Measurements from ENCODE around the gene CLDN10.
A peak's percentile ranks its signal among the peaks of the same experiment; 100 is the strongest.
"Not testable (repeated sequence)": the region's sequence is repeated elsewhere in the genome, so short reads cannot be mapped to it uniquely, and the experiment has no call there.

The CLDN10 gene, protein sequence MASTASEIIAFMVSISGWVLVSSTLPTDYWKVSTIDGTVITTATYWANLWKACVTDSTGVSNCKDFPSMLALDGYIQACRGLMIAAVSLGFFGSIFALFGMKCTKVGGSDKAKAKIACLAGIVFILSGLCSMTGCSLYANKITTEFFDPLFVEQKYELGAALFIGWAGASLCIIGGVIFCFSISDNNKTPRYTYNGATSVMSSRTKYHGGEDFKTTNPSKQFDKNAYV

DNA sequence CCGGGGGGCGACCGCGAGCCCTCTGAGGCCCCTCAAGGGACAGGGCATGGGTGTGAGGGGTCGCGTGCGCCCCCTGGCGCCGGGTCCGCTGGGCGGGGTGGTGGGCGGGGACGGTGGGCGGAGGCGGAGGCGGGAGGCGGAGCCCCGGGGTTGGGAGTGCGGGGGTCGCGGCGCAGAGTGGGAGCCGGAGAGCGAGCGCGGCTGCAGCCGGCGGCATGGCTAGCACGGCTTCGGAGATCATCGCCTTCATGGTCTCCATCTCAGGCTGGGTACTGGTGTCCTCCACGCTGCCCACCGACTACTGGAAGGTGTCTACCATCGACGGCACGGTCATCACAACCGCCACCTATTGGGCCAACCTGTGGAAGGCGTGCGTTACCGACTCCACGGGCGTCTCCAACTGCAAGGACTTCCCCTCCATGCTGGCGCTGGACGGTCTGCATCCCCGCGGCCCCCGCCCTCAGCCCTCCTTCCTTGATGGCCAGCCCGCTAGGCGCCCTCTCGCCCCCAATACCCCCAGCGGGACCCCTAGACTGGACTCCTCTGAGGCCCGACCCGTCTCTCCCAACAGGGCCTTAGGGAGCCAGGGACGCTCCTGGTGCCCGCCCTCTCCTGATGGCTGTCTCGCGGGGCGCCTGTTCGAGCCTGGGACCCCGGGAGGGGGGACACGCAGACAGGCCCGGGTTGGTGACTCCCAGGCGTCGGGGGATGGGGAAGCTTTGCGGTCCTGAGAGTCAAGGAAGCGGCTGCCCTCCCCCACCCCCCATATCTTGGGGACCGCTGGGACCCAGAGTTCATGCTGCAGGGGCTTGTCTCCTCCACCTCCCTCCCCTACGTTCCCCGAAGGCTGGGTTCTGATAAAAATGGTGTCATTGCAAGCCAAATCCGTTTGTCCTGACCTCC is at the start of gene CLDN10:
Gene CLDN10, plus strand, starts transcription at position 182 of the 903 bp plus-strand sequence. Its CDS starts 34 bp downstream, at position 216.
- DNase-seq, result no peak

DNA sequence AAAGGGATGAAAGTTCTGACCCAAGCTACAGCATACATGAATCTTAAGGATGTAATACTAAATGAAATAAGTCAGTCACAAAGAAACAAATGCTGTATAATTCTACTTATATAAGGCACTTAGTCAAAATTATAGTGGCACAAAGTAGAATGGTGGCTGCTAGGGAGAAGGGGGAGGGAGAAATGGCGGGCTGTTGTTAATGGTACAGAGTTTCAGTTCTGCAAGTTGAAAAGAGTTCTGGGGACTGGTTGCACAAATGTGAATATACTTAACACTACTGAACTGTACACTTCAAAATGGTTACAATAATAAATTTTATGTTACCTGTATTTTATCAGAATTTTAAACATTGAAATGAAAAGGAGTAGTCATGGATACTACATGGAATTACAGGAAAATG is 48.9 kb upstream of the CLDN10 start:
- no peak for DNase-seq

DNA sequence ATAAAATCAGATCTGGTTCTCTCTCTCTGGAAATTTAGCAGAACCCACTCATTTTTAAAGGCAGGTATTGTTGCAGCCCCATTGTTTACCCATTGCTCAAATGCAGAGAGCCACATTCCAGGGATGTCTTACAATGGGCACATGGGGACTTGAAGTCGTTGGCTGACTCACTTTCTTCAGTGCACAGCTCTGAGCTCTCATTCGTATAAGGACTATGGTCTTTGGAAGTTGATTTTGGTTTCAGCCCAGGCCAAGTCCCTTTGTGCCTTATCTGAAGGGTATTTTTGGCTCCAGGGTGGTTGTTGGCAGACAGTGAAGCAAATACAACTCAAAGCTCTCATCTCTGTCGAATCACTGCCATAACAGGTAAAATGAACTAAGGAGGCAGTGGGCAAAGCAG is 47.3 kb upstream of the CLDN10 start:
- no peak for DNase-seq

DNA sequence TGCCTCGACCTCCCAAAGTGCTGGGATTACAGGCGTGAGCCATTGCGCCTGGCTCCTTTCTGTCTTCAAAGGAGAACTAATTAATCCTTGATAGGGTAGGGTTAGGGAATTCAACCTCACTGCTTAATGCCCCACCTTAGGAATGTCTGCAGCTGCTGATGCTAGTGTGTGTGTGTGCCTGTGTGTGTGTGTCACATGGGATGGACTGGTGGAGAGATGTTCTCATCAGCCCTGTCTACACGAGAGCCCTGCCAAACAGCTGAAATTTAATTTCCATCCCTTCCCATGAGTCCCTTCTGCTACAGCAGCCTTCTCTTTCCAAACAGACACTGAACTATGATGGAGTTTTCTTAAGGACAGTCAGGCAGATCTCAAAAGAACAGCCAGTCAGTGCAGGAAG is 46.5 kb upstream of the CLDN10 start:
- no peak for DNase-seq

DNA sequence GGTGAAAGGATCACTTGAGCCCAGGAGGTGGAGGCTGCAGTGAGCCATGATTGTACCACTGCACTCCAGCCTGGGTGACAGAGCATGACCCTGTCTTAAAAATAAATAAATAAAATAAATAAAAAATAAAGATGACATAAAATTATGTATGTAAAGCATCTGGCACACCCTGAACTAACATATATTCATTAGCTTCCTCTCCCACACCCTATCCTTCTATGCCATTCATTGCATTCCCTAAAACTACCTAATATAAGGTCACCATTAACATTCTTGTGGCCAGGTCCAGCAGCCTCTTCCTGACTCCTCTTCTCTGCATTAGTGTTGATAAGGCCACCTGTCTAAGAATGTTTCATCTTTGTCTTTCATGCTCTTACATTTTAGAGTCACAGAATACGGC is 44.5 kb upstream of the CLDN10 start:
- no peak for DNase-seq

DNA sequence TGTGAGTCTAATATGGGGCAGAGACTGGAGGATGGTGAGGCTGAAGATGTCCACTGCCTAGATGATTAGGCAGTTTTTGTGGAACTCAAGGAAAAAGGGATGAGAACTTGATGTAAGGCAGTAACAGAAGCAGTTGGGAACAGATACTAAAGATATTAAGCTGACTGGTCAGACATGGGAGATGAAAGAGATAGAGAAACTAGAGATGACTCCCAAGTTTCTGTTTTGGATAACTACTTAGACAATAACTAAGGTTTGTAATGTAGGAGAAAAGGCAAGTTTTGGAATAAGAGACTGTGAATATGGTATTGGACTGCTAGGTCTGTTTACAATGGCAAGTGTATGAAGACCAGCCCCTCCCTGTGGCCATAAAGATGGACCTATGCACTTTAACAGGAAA is 43.5 kb upstream of the CLDN10 start:
- no peak for DNase-seq

DNA sequence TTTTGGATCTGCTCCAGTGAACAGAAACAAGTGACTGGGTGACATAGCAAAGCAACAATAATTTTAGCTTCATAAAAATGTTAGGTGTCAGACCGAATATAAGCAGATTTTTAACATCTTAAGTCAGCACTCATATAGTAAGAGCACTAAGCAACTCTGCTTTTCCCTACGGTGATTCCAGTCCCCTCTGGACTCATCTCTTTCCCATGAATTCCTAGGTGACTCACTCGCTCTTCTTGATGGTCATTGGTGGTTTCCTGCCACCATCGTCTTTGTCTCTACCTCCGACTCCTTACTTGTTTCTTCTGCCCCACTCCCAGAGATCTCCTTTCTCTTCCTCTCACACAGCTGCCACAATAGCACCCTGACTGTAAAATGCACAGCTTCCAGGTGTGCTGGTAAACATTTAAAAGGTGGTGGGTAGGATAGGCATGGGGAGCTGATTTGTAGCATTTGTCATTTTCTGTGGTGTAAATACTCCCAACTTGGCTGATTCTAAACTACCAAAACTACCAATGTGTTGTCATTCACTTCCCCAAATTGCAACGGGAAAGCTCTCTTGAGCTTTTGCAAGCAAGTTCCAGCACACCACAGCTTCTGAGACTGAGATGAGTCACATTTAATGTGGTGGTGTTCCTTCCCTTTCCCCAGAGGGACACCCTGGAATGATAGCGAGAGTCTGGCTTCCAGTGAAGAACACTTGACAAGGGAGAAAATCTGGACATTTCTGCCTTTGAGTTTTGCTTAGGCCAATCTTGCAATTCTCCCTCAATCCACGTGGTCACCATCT is 42.8 kb upstream of the CLDN10 start:
- no peak for DNase-seq

DNA sequence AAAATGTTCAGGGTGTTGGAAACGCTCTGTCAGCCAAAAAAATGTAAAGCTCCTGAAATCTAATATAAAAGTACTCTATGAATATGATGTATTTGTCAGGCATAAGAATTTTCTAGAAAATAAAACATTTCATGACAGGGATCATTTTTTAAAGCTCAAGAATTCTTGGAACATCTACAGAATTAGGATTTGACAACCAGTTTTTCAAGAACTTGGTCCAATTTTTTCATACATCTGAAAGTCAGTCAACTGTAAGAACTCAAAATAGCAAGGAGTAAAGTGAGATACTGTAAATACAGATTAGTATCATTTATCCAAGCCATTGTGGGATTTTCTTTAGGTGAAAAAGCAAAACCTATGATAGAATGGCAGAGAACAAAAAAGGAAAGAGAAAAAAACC is 41.6 kb upstream of the CLDN10 start:
- no peak for DNase-seq

DNA sequence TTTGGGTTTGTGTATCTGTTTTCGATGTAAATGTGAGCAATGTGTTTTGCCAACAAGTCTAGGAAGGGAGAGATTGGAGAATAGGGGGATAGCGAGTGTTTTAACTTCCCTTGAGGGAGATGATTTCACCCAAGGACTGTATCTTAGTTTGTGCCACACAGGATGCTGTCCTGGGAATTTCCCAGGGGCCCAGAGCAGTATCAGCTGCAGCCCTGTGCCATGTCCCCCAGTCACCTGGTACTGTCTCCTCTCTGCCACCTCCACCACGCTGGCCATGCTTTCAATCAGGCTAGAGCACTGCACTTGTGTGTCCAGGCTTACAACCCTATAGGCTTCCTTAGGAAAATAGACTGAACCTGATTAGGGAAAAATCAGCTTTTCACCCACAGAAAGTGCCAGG is 40.1 kb upstream of the CLDN10 start:
- no peak for DNase-seq

DNA sequence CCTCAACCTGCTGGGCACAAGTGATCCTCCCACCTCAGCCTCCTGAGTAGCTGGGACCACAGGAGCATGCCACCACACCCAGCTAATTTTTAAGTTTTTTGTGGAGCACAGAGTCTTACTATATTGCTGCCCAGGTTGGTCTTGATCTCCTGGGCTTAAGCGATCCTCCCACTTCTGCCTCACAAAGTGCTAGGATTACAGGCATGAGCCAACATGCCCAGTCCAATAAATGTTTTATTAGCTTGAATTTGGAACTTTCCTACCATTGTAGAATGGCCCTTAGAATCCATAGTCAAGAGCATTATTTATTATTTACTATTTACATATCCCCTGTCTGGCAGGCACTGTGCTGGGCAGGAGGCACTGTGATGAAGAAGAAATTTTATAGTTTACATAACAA is 39.6 kb upstream of the CLDN10 start:
- DNase-seq, result no peak

DNA sequence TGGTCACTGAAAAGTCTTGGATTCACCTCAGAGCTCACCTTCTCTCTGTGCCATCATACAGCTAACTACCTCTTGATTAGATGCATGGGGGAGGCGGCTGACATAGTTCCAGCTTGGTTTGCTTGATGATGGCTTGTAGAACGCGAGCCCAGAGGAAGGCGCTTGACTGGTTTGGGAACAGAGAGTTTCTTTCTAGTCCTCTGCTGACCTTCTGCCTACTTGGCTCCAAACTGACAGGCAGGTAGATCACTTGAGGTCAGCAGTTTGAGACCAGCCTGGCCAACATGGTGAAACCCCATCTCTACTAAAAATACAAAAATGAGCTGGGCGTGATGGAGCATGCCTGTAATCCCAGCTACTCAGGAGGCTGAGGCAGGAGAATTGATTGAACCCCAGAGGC is 36.9 kb upstream of the CLDN10 start:
- DNase-seq, result not testable (repeated sequence)

DNA sequence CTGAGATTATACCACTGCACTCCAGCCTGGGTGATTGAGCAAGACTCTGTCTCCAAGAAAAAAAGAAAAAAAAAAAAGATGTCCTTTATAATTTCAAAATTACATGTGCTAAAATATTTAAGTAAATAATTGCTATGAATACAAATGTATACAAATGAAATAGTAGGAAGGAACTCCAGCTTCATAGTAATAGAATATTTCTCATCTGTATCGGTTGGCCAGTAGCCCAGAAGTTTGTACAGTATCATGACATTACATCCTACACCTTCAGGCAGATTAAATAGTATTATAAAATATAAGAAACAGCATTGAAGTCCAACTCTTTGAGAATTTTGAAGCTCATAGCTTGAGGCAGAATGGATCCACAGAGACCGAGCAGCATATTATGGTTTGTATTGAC is 36.5 kb upstream of the CLDN10 start:
- DNase-seq, result no peak

DNA sequence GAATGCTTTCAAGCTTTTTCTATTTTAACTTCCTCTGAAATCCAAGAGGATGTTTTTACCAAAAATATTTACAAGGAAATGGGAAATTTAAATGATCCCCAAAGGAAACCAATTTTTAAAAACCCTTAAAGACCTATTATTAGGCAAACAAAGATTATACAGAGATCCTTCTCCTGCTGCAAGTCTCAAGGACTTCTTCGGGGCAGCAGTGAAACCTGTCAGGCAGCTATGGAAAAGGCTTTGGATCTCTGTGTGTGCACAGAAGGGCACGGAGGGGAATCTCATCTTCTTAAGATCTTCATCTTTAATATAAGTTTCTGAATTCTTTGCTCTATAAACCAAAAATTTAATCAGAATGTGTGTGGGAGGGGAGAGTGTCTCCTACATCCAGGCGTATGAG is 36.0 kb upstream of the CLDN10 start:
- DNase-seq, result no peak

DNA sequence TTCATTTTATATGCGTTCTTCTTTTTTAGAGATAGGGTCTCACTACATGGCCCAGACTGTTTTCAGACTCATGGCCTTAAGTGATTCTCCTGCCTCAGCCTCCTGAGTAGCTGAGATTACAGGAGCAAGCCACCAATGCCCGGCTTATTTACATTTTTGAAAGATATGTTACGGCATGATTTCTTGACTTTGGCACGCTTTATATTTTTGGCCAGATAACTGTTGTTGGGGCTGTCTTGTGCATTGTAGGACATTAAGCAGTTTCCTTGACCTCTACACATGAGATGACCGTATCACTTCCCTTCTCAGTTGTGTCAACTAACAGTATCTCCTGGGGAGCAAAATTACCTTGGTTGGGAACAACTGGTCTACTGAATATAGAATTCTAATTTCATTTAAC is 28.9 kb upstream of the CLDN10 start:
- DNase-seq, result no peak

DNA sequence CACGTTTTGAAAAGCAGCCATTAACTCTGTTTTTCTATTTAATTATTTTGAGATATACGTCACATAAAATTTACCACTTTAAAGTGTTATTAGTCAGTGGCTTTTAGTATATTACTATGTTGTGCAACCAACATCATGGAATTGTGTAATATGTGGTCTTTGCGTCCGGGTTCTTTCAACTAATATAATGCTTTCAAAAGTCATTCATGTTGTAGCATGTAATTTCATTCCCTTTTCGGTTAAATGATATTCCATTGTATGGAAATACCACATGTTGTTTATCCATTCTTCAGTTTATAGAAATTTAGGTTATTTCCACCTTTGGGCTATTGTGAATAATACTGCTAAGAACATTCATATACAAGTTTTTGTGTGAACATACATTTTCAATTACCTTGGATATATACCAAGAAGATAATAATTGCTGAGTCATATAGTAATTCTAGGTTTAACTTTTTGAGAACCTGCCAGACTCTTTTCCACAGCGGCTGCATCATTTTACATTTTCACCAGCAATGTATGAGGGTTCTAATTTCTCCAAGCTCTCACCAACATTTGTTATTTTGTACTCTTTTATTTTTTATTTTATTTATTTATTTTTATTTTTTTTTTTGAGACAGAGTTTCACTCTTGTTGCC is 28.1 kb upstream of the CLDN10 start:
- no peak for DNase-seq

DNA sequence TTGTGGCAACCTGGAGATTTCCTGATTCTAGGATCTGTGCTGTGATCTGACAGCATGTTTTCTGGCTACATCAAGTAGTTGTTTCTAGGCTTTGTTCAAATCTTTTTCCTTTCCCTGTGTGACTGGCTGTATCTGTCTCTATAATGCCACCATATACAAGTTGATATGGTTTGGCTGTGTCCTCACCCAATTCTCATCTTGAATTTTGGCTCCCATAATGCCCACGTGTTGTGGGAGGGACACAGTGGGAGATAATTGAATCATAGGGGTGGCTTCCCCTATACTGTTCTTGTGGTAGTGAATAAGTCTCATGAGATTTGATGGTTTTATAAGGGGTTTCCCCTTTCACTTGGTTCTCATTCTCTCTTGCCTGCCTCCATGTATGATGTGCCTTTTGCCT is 24.6 kb upstream of the CLDN10 start:
- no peak for DNase-seq

DNA sequence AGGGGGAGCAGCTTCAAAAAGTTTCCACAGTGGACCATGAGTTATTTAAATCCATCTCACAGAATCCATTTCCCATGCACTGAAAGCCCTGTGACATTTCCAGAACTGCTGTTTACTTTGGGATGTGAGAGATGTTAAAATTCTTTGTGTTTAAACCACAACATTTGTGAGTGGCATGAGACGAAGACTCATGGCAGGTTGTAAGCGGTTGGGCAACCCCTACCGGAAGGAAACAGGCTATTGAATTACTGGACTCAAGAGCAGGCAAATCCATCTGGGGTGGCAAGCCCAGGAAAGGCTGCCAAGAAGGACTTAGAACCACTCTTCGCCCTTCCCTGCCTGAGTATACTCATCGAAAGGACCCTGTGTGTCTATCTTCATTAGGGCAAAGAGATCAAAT is 22.3 kb upstream of the CLDN10 start:
- DNase-seq, result no peak

DNA sequence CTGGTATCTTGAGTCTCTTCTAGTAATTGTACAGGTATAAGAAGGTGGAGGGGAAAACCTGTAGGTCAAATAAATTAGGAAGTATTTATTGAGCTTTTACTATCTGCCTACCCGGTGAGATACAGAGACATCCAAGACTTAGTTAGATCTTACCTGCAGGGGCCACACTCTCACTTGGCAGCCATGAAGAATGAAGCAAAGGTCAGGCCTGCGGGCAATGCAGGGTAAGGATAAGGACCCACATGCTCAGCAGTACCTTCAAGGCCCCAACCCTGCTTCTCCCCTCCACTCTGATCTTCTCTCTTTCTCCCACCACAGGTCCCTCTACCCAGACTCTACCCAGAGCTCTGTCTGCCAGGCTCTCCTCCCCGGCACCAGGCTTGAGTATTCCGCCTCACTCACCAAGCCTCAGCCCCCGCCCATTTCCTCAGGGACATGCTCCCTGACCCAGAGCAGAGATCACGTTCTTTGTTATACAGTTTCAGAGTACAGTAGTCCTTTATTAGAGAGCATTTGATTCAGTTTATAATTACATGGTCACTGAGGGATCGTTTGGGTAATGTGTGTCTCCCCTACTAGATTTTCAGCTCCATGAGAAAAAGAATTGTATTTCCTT is 18.9 kb upstream of the CLDN10 start:
- no peak for DNase-seq

DNA sequence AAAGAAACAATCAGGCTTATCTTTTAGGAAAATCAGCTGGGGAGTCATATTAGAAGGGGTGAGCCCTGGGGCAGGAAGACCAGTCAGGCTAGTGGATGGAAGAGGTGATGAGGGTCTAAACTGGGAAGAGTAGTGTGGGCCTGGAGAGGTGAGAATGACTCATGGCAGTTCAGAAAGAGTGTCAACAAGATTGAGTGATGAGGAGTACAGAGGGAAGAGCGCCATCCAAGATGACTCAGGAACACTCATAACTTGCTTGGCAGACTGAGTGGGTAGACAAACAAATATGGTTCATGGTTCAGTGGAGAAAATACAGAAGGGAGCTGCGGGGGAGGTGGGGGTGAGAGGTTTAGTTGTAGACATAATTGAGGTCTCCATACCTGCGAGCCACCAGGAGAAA is 17.3 kb upstream of the CLDN10 start:
- DNase-seq, result peak; percentile 14

DNA sequence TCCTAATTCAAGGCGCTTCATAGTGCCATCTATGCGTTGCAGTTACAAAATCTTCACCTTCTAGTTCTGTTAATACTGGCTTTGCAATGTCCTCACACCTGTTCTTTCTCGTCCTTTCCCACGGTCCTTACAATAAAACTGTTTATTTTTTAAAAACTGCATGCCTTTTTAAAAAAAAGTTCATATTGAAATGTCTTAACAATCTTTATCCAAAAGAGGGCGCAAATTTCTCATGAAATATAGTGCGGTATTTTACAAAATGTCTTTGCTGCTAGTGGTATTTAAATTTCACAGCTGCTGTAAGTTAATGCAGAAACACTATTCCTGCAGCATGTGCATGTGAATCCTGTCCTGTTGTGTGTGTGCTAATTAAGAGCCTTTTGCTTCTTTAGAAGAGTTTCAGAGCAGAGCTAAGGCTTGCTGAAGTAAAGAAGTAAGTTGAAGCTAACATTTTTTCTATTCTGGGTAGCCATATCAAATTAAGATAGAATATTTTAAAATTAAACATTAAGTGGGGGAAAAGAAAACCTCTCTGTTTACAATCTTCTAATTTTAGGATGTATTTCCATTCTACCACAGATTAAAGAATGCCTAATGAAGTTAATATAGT is 15.8 kb upstream of the CLDN10 start:
- peak; percentile 6 for DNase-seq

DNA sequence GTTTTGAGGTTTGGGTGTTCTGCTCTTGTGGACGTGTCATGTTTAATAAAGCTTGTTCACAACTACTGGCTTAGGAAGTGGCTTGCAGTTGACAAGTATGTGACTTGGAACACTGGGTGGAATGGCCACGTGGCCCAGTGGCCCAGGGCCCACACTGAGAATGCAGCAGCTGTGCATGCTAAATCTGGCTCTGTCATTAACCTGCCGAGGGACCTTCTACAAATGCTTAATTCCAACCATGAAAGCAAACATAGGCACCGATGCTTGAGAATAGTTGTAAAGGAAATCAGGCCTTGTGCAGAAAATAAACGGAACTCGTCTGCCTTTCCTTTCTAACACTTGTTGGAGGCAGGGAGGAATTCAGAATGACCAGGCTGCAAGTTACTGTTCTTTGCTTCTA is 11.6 kb upstream of the CLDN10 start:
- no peak for DNase-seq

DNA sequence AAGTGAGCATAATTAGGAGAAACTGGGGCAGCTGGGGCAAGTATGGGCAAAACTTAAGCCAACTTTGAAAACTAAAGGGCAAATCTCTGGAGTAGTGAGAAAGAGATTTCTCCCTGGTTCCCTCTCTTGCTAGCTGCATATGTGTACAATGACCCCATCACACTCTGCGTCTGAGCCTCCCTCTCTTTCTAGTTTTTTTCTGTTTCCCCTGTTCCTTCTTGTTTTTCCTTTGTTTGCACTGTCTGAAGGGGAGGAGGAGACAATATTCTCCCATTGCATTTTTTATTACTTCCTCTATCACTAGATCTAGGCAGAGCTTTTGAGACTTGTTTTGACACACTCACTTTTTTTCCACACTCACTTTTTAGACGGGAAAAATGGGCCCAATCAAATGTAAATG is 11.2 kb upstream of the CLDN10 start:
- no peak for DNase-seq
